PC-9 (cell line): ENCODE measurements around the gene CFAP54.

Source experiments
- CTCF ChIP-seq: fragments of 200-600 bp; sonication (generic); conservative IDR thresholded peaks from 2 replicates; pipeline ENCODE4 v1.6.1; 2017; ENCODE audit warnings: mixed run types, antibody characterized with exemption, mild to moderate bottlenecking, moderate library complexity
- EZH2 ChIP-seq: fragments of 200-600 bp; sonication (generic); IDR thresholded peaks from 2 replicates; pipeline ENCODE4 v1.8.0; 2017; ENCODE audit warnings: antibody characterized with exemption, low read depth

- TF ChIP-seq CTCF (no peak), EZH2 (no peak)
These were observed 127.8 kb downstream of the CFAP54 start for GRCh38 chr12:96617178-96617577.
